SK-N-SH (cell line): ENCODE data around the gene MED26.

Source experiments
- CTCF ChIP-seq: fragments of 200-600 bp; sonication (generic); IDR thresholded peaks from 2 replicates; pipeline ENCODE4 v1.6.1; 2017; ENCODE audit warnings: antibody characterized with exemption, mild to moderate bottlenecking, moderate library complexity
- ELF1 ChIP-seq: IDR thresholded peaks from 2 replicates; pipeline ENCODE4 v1.4.0; 2012
- FOXM1 ChIP-seq: IDR thresholded peaks from 2 replicates; pipeline ENCODE4 v1.4.0; 2012; ENCODE audit warnings: low read depth, mild to moderate bottlenecking
- IRF3 ChIP-seq: fragments of 150-350 bp; IDR thresholded peaks from 2 replicates; pipeline ENCODE4 v1.6.1; 2016; ENCODE audit warnings: mild to moderate bottlenecking, low read depth, low read length
- MAX ChIP-seq: IDR thresholded peaks from 2 replicates; pipeline ENCODE4 v1.4.0; 2012; ENCODE audit warnings: low read depth
- MXI1 ChIP-seq: IDR thresholded peaks from 2 replicates; pipeline ENCODE4 v1.6.1; 2012; ENCODE audit warnings: mild to moderate bottlenecking, low read depth, low read length, improper control_type of control experiment
- NFIC ChIP-seq: IDR thresholded peaks from 2 replicates; pipeline ENCODE4 v1.4.0; 2012; ENCODE audit warnings: borderline replicate concordance
- POLR2AphosphoS5 ChIP-seq: IDR thresholded peaks from 2 replicates; pipeline ENCODE4 v1.6.1; 2012; ENCODE audit warnings: low read depth, low read length
- RCOR1 ChIP-seq: fragments of 150-350 bp; IDR thresholded peaks from 2 replicates; pipeline ENCODE4 v1.6.1; 2017; ENCODE audit warnings: antibody characterized with exemption, low read length
- REST ChIP-seq: IDR thresholded peaks from 2 replicates; pipeline ENCODE4 v1.6.1; 2012; ENCODE audit warnings: mild to moderate bottlenecking, low read depth, low read length, moderate library complexity
- RFX5 ChIP-seq: IDR thresholded peaks from 2 replicates; pipeline ENCODE4 v1.6.1; 2012; ENCODE audit warnings: mild to moderate bottlenecking, improper control_type of control experiment, low read length
- SMC3 ChIP-seq: IDR thresholded peaks from 2 replicates; pipeline ENCODE4 v1.6.1; 2012; ENCODE audit warnings: low read depth, low read length, improper control_type of control experiment
- TEAD4 ChIP-seq: IDR thresholded peaks from 2 replicates; pipeline ENCODE4 v1.4.0; 2012; ENCODE audit warnings: mild to moderate bottlenecking, borderline replicate concordance; ENCODE audit not compliant: insufficient read depth

GRCh38 chr19:16677055-16677454 lies 49.1 kb upstream of the MED26 start:
- TF ChIP-seq CTCF, result no peak
- TF ChIP-seq MXI1, result no peak
- no peak for TF ChIP-seq RCOR1
- no peak for TF ChIP-seq IRF3
- no peak for TF ChIP-seq ELF1
- no peak for TF ChIP-seq FOXM1
- no peak for TF ChIP-seq RFX5
- TF ChIP-seq REST, result no peak
- no peak for TF ChIP-seq POLR2AphosphoS5
- TF ChIP-seq TEAD4, result no peak
- TF ChIP-seq MAX, result no peak
- TF ChIP-seq NFIC, result no peak
- TF ChIP-seq SMC3, result no peak
